ENCODE measurements around the gene CEMIP.

The CEMIP gene

GRCh38 chr15:80902298-80902801, 123.2 kb downstream of the CEMIP start:
- DNase-seq: no peak

DNA sequence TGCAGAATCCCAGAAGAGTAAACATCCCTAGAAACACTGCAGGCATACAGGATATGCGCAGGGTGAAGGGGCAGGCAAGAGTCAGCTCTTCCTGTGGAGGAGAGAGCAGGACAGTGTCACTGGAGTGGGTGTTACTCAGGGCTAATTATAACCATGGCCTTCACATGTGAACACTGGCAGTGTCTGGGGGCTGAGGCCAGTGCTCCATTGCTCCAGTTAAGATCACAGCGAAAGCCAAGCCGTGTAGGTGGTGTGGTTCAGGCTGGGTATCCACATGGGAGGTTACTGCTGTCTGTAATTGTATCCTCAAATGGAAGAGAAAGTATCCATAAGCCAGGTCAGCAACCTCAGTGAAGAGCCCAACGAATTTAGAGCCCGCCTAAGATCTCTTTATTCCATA, 125.8 kb downstream of the CEMIP start:
- DNase-seq: peak; percentile 2

DNA sequence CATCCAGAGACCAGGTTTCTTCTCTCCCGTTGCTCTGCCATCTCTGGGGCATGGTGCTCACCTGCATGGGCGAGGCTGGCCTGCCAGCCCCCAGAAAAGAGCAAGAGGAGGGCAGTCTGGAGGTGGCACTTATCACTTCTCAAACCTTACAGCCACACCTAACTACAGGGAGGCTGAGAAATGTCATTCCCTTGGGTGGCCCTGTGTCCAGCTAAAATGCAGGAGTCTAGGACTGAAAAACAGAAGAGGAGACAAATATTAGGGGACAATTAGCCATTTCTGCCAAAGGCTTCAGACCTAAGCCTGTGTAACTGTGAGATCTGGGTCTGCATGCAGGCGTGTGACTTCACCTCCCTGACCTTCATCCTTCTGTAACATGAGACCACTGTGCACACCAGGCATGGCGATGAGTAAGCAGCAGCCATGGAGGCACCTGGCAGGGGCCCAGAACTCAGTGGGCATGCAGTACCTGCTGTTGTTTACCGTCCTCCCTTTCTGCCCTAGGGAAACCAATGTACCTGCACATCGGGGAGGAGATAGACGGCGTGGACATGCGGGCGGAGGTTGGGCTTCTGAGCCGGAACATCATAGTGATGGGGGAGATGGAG, 127.1 kb downstream of the CEMIP start:
- peak; percentile 81 for DNase-seq

- no peak for DNase-seq
Measured at GRCh38 chr15:80911821-80912220, 132.7 kb downstream of the CEMIP start.

DNA sequence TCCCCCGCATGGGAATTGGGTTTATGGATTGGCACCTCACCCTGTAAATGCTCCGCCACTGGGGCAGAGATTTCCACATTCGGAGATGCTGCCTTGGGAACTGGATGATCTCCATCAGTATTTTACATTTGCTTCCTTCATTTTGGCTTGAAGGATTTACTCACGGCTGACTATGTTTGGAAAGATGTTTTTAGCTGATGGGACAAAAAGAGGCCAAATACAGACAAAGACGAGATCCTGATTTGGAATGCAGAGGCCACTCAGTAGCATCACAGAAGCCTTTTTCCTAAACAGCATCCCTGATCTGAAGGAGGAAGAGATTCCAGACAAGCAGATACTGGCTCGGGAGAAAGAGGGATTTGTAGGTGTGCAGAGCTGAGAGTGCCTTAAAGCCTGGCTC, 133.5 kb downstream of the CEMIP start:
- no peak for DNase-seq

DNA sequence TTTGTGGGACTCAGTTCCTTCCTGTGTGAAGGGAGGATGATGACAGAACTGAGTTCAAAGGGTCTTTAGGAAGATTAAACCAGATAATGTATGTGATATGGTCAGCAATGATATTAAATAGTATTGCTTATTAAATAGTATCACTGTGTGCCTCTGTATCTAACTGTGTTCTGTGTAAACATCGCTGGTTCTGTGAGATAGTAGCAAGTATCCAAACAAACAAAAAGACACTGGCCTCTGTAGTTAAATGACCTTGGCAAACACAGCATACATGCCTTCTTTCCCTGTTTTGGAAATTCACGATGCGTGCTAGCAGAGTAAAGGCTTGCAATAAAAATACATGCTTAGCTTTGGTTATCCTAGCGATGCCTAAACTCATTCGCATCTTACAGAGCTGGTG, 134.4 kb downstream of the CEMIP start:
- DNase-seq: no peak

DNA sequence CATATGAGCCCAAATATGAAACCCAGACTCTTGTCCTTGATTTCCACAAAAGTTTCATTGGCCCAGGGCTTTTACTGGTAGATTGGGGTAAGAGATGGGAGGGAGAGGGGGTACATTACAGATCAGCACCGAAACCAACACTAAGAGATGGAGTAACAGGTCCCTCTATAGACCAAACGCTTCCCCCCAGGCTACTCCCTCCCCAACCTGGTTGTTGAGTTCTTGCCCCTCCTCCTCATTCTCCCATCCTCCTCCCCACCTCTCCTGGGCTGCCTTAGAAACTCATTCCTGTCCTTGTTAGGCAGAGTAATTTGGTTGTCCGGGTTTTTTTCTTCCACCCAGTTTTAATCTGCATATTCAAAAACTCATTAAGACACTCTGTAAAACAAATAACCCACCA, 136.3 kb downstream of the CEMIP start:
- no peak for DNase-seq

- DNase-seq: no peak
Measured at GRCh38 chr15:80916056-80916455, 136.9 kb downstream of the CEMIP start.

DNA sequence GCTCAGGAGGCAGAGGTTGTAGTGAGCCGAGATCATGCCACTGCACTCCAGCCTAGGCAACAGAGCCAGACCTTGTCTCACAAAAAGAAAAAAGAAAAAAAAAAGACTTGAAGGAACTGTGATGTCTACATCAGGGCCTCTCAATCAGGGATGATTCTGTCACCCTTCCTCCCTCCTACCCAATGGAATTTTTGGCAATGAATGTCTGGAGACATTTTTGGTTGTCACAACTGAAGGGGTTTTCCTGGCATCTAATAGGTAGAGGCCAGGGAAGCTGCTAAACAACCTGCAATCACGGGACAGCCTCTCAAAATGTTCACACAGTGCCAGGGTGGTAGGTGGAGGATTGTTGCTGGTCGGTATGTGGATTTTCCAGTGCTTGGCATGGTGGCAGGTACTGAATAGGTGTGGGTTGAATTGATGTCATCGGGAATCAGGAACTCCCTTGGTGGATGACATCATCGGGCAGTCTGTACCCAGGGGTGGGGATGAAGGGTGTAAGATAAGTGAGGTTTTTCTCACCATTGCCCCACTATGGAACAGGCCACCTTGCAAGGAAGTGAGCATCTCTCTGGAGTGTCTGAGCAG, 139.1 kb downstream of the CEMIP start:
- DNase-seq: no peak

DNA sequence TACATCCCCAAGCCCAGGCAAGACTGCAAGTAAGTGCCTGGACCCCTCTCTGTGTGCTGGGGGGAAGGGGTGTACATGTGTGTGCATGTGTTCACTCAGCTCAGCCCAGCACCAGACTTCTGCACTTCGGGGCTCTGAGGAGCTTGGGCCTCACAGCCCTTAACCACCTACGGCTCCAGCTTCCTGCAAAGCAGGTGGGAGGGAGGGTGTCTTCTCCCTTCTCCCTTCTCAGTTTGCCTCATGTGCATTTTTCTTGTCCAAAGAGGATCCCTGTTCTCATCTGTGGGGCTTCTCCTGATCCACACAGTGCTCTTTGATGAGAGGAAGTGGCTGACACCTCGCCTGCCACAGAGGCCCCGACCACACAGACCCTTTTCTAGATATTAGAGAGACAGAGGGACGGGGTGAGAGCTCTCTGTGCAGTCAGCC, 141.1 kb downstream of the CEMIP start:
- DNase-seq: no peak

GRCh38 chr15:80921736-80922410, 142.7 kb downstream of the CEMIP start:
- DNase-seq: no peak

- no peak for DNase-seq
Measured at GRCh38 chr15:80923668-80924067, 144.5 kb downstream of the CEMIP start.

GRCh38 chr15:80924278-80924677, 145.1 kb downstream of the CEMIP start:
- no peak for DNase-seq

DNA sequence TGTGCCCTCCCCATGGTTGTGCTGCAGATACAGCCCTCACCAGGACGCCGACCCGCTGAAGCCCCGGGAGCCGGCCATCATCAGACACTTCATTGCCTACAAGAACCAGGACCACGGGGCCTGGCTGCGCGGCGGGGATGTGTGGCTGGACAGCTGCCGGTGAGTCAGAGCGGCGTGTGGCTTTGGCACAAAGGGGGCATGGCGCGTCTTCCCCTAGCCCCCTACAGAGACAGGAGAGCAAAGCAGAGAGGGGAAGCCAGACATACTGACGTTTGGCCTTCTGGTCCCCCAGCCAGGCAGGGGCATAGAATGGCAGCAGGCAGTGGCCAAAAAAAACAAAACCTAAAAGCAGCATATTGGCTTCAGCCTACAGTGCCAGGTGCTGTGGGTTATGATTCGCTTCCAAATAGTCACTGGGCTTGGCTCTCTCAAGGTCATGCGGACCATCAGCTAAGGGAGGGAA, 146.5 kb downstream of the CEMIP start:
- no peak for DNase-seq

- no peak for DNase-seq
Measured at GRCh38 chr15:80926126-80926525, 147.0 kb downstream of the CEMIP start.

GRCh38 chr15:80929225-80929624, 150.1 kb downstream of the CEMIP start:
- DNase-seq: no peak

GRCh38 chr15:80929689-80930088, 150.5 kb downstream of the CEMIP start:
- no peak for DNase-seq

DNA sequence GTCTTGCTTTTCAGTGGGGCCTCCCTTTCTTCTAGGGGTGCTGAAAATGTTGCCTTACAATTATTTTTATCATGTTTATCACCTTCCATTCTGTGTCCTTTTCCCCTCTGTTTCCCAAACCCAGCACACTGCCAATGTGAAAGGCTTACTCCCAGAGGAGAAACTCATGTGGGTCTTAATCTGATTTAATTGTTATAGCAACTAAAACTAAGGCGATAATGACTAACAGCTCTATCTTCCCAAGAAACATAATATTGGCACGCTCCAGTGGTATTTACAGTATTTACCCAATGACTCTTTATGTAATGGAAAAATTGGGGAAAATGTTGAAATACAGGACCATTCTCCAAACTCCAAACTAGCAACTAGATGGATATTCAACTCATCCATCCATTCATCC, 152.0 kb downstream of the CEMIP start:
- DNase-seq: no peak

DNA sequence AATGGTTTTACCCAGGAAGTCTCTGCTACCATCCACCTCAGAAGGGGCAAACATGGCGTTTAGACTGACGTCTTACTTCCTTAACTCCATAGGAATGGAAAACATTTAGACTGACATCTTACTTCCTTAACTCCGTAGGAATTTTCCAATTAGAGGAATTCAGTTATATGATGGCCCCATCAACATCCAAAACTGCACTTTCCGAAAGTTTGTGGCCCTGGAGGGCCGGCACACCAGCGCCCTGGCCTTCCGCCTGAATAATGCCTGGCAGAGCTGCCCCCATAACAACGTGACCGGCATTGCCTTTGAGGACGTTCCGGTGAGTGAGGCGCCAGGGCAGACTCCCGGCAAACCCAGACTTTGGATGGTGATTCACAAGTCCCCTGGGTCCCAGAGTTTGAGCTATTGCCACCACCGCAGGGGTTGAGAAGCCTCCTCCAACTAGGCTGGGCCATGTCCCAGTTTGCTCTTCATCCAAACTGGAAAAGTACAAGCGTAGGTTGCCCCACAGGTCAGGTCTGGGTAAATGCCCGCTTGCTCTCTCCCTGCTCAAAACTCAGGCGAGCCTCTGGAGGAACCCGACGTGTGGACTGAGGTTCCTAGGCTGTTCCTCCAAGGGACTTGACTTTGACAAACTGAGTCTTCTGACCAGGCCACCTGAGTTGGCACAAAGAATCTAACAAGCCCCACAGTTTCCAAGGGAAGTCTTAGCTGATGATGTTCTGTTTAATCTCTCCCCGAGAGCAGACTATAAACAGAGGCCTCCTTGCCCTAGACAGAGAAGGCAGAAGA, 152.7 kb downstream of the CEMIP start:
- DNase-seq: no peak

GRCh38 chr15:80932513-80932815, 153.3 kb downstream of the CEMIP start:
- no peak for DNase-seq

- no peak for DNase-seq
Measured at GRCh38 chr15:80932989-80933388, 153.8 kb downstream of the CEMIP start.

DNA sequence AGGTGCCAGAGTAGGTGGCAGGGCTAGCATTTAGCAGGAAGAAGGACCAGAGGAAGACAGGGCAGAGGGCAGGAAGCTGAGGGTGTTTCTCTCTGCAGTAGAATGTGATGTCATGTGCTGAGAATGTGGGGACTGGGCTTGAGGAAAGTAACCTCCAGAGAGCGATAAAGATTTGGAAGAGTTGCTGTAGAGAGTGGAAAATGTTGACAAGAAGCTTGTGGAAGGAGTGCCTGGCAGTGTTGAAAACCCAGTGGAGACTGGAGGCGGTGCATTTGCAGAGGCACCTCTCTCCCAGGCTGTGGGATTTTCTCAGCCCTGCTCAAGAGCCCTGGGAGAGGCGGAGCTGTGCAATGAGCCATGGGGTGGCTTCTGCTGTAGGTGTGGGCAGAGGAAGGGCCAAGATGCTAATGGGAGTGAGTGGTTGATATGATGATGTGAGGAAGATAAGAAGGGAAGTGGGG, 155.6 kb downstream of the CEMIP start:
- no peak for DNase-seq

DNA sequence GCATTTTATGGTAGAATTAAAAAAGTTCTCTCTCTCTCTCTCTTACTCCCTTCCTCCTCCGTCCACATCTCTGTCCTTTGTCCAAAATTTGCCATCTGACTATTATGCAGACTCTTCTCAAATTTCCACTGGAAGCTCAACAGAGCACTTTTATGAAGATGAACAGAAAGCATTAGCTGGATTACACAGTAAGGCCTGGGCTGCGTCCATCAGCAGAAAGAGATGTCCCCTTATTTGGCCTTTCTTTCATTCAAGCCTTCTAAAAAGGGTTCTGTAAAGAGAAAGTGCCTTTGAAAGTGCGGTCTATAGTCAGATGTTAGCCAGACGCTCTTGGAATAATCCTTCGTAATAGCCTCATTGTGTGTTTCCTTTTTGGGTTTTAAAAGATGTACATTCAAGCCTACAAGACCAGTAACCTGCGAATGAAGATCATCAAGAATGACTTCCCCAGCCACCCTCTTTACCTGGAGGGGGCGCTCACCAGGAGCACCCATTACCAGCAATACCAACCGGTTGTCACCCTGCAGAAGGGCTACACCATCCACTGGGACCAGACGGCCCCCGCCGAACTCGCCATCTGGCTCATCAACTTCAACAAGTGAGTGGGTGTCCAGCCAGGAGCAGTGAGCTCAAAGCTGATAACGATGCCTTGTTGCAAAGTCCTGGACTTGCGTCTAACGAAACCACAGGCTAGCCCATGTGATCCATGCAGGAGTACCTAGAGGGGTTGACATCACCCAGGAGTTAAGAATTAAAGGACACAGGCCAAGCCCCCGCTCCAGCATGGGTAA, 157.3 kb downstream of the CEMIP start:
- no peak for DNase-seq
